Neutrophil (primary cell): ENCODE data around the gene CACNA1C.

Source experiments
- H3K27ac ChIP-seq: fragments of 200-600 bp; sonication (generic); 2 replicates; pipeline ENCODE4 v1.5.1; 2016; ENCODE audit warnings: mild to moderate bottlenecking, moderate library complexity
- H3K27me3 ChIP-seq: fragments of 200-600 bp; sonication (generic); 2 replicates; pipeline ENCODE4 v1.6.0; 2016; ENCODE audit warnings: mild to moderate bottlenecking
- H3K36me3 ChIP-seq: fragments of 200-600 bp; sonication (generic); 2 replicates; pipeline ENCODE4 v1.5.1; 2017
- H3K4me1 ChIP-seq, 2 experiments: fragments of 200-600 bp in 1 of 2; sonication (generic) in 1 of 2; 1 replicate in 1 of 2; 2 replicates in 1 of 2; pipeline versions ENCODE4 v1.5.1 to v1.6.1; 2013 to 2016; ENCODE audit warnings: low read depth in 1 of 2, low read length in 1 of 2, mild to moderate bottlenecking in 1 of 2, moderate library complexity in 1 of 2; ENCODE audit not compliant: control insufficient read depth in 1 of 2, insufficient read depth in 1 of 2
- H3K4me3 ChIP-seq, 2 experiments: fragments of 200-600 bp in 1 of 2; sonication (generic) in 1 of 2; 1 replicate in 1 of 2; 2 replicates in 1 of 2; pipeline ENCODE4 v1.5.1; 2013 to 2016; ENCODE audit warnings: low read depth in 1 of 2, low read length in 1 of 2, mild to moderate bottlenecking in 1 of 2, moderate library complexity in 1 of 2
- H3K9me3 ChIP-seq: fragments of 200-600 bp; sonication (generic); 2 replicates; pipeline ENCODE4 v1.5.1; 2016
- TF ChIP-seq, protein P1 (sequence below): fragments of 200-600 bp; sonication (generic); IDR thresholded peaks from 2 replicates; pipeline ENCODE4 v1.5.1; 2016; ENCODE audit warnings: antibody characterized with exemption

The CACNA1C gene

DNA sequence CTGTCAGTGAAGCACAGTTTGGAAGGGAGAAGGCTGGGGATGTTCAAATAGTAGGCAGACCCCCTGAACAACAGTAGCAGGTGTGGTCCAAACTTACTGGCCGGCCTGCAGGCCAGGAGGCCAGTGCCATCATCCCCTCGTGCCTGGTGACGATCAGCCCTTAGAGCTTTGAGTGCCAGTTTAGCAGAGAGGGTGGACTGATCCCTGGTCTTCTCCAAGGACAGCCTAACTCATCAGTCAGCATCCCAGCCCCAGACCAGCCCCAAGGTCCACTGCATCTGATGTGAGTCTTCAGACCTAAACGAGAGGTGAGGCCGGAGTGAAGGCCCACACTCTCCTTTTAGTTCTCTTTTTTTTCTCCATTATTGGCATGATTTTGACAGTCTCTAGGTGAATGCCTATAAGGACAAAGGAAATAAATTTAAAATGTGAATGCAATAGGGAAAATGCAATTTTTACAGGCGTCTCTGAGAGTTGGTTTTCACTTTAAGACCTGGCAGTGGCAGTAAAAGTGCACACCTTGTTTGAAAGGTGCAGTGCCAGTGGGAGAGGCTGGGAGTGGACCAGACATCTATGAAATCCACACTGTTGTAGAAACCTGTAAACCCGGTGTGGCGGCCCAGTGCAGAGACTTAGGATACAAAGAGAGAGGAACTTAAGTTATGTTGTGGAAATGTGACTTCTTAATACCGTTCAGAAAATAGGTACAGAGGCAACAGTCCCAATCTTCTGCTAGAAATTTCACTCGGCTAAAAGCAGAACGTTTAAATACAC, 311.2 kb downstream of the CACNA1C start:
- TF ChIP-seq, protein P1, sequence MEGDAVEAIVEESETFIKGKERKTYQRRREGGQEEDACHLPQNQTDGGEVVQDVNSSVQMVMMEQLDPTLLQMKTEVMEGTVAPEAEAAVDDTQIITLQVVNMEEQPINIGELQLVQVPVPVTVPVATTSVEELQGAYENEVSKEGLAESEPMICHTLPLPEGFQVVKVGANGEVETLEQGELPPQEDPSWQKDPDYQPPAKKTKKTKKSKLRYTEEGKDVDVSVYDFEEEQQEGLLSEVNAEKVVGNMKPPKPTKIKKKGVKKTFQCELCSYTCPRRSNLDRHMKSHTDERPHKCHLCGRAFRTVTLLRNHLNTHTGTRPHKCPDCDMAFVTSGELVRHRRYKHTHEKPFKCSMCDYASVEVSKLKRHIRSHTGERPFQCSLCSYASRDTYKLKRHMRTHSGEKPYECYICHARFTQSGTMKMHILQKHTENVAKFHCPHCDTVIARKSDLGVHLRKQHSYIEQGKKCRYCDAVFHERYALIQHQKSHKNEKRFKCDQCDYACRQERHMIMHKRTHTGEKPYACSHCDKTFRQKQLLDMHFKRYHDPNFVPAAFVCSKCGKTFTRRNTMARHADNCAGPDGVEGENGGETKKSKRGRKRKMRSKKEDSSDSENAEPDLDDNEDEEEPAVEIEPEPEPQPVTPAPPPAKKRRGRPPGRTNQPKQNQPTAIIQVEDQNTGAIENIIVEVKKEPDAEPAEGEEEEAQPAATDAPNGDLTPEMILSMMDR: no peak
- no peaks in the 10 kb centered on the region for H3K9me3 ChIP-seq
- H3K36me3 ChIP-seq: no peaks in the 10 kb centered on the region
- peak overlapping the region; percentile 34 to 46 for H3K4me3 ChIP-seq
- H3K27ac ChIP-seq: peak overlapping the region; percentile 72
- no peaks in the 10 kb centered on the region for H3K27me3 ChIP-seq
- peaks cover 34 to 37% of the 10 kb centered on the region in 2 experiments for H3K4me1 ChIP-seq

DNA sequence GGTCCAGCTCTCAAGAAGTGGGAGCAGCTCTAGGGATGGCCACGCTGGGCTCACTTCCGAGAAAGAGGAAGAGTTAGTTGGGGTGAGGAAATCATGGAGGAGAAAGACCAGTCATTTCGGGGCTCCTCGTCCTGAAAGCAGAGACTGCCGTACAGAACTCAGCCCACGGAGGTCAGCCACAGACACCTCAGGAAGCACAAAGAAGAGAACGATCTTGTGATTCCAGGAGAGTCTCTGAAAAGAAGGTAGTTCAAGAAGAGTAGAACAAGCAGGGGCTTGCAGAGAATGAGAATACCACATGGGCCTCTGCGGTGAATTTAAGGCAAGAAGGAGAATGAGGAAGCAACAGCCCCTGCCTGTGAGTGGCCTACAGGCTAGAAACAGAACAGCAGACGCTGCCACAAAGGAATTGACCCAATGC, 311.9 kb downstream of the CACNA1C start:
- no peaks in the 10 kb centered on the region for H3K36me3 ChIP-seq
- H3K9me3 ChIP-seq: no peaks in the 10 kb centered on the region
- peak overlapping the region; percentile 72 for H3K27ac ChIP-seq
- no peaks in the 10 kb centered on the region for H3K27me3 ChIP-seq
- TF ChIP-seq, protein P1: no peak
- H3K4me3 ChIP-seq: peak overlapping the region; percentile 34 to 46
- H3K4me1 ChIP-seq: peaks cover 28 to 31% of the 10 kb centered on the region in 2 experiments

DNA sequence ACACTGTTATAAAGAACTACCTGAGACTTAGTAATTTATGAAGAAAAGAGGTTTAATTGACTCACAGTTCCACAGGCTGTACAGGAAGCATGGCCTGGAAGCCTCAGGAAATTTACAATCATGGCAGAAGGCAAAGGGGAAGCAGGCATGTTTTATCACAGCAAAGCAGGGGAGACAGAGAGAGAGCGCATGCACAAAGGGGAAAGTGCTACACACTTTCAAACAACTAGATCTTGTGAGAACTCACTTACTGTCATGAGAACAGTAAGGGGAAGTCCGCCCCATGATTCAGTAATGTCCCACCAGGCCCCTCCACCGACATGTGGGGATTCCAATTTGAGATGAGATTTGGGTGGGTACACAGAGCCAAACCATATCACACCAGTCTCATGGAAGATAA, 313.9 kb downstream of the CACNA1C start:
- H3K36me3 ChIP-seq: no peaks in the 10 kb centered on the region
- TF ChIP-seq, protein P1: no peak
- H3K4me3 ChIP-seq: no peak overlapping the region
- no peaks in the 10 kb centered on the region for H3K27me3 ChIP-seq
- peaks cover 19 to 23% of the 10 kb centered on the region in 2 experiments for H3K4me1 ChIP-seq
- H3K27ac ChIP-seq: no peak overlapping the region
- no peaks in the 10 kb centered on the region for H3K9me3 ChIP-seq

DNA sequence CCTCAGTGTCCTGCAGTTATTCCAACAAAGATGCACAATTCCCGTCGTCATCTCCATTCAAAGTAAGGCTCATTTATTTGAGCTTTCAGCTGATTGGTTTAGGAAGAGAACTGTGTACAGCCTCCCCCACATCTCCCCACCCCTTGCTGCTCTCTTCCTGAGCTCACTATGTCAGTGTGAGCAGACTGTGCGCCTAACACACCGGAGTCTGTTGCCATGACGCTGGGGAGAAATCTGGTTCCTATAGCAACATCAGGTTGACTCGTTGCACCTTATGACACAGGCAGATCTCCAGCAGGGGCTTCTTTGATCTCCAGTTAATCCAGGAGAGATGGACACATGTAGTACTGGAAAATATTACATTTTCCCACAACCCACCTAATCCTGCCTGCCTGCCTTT, 319.4 kb downstream of the CACNA1C start:
- no peaks in the 10 kb centered on the region for H3K27me3 ChIP-seq
- no peaks in the 10 kb centered on the region for H3K4me1 ChIP-seq
- no peaks in the 10 kb centered on the region for H3K9me3 ChIP-seq
- TF ChIP-seq, protein P1: no peak
- no peak overlapping the region for H3K27ac ChIP-seq
- H3K36me3 ChIP-seq: no peaks in the 10 kb centered on the region
- no peak overlapping the region for H3K4me3 ChIP-seq

DNA sequence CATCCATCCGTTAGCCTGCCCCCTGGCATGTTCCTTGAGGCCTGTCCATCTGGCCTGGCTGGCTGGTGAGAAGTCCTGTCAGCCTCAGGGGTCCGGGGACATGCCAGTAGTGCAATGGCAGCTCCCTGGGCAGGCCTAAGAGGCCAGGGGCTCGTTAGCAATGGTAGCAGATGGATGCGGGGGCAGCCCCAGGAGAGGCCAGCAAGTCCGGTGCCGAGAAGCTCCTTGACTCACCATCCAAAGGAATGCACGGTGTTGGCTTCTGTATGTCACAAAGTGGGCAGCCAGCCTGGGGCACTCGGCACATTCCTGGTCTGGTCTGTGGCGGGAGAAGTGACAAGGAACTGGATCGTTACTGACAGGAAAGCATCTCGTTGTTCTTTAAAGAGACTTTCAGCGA, 319.9 kb downstream of the CACNA1C start:
- Histone ChIP-seq H3K4me3 (no peak overlapping the region), H3K36me3 (no peaks in the 10 kb centered on the region), H3K9me3 (no peaks in the 10 kb centered on the region), H3K4me1 (no peaks in the 10 kb centered on the region), H3K27me3 (no peaks in the 10 kb centered on the region), H3K27ac (no peak overlapping the region)
- TF ChIP-seq, protein P1: no peak
